Astrocyte (in vitro differentiated cells and primary cell): ENCODE data around the gene MAGEB17. TPM values are rescaled to one million over a fixed set of nuclear protein-coding genes. Genes with fewer than 3 reads are reported as not detected.
"Not testable (repeated sequence)": the region's sequence is repeated elsewhere in the genome, so short reads cannot be mapped to it uniquely, and the experiment has no call there.

Source experiments
- DNase-seq: peaks from one replicate; pipeline ENCODE4 v3.0.0-alpha.2; 2010; ENCODE audit warnings: low read depth
- FAIRE-seq: peaks from 2 replicates; lab custom pipeline; 2011; peaks lifted over from hg19 to GRCh38; lab: Jason Lieb, UNC
- H2AFZ ChIP-seq: 2 replicates; pipeline ENCODE4 v1.6.0; 2012; ENCODE audit warnings: low read depth, low read length, inconsistent platforms
- H3K27ac ChIP-seq: 2 replicates; pipeline ENCODE4 v1.5.1; 2011; ENCODE audit warnings: low read depth, low read length, inconsistent platforms
- H3K27me3 ChIP-seq: 2 replicates; pipeline ENCODE4 v1.6.0; 2011; ENCODE audit warnings: low read length, inconsistent platforms; ENCODE audit not compliant: insufficient read depth
- H3K36me3 ChIP-seq: 2 replicates; pipeline ENCODE4 v1.5.1; 2011; ENCODE audit warnings: low read length, inconsistent platforms; ENCODE audit not compliant: insufficient read depth
- H3K4me1 ChIP-seq: 2 replicates; pipeline ENCODE4 v1.5.1; 2011; ENCODE audit warnings: low read length, inconsistent platforms; ENCODE audit not compliant: insufficient read depth
- H3K4me2 ChIP-seq: 2 replicates; pipeline ENCODE4 v1.6.0; 2012; ENCODE audit warnings: low read length, inconsistent platforms
- H3K4me3 ChIP-seq: 2 replicates; pipeline ENCODE4 v1.5.1; 2011; ENCODE audit warnings: low read depth, mild to moderate bottlenecking, low read length, inconsistent platforms; ENCODE audit not compliant: insufficient read depth
- H3K79me2 ChIP-seq: 2 replicates; pipeline ENCODE4 v1.6.0; 2012; ENCODE audit warnings: mild to moderate bottlenecking, low read length, inconsistent platforms; ENCODE audit not compliant: insufficient read depth
- H3K9ac ChIP-seq: 2 replicates; pipeline ENCODE4 v1.6.0; 2012; ENCODE audit warnings: mild to moderate bottlenecking, low read length, inconsistent platforms
- H3K9me3 ChIP-seq: 2 replicates; pipeline ENCODE4 v1.5.1; 2012; ENCODE audit warnings: low read depth, mild to moderate bottlenecking, low read length, inconsistent platforms; ENCODE audit not compliant: insufficient read depth
- H4K20me1 ChIP-seq: 2 replicates; pipeline ENCODE4 v1.6.0; 2012; ENCODE audit warnings: low read length, inconsistent platforms; ENCODE audit not compliant: insufficient read depth
- H3K27ac Mint-ChIP-seq: one replicate; pipeline ENCODE4 v1.8.0; 2021; ENCODE audit warnings: mild to moderate bottlenecking, mixed read lengths; ENCODE audit not compliant: unreplicated experiment
- H3K27me3 Mint-ChIP-seq: one replicate; pipeline ENCODE4 v1.8.0; 2021; ENCODE audit warnings: low read depth, mixed read lengths; ENCODE audit not compliant: unreplicated experiment
- H3K36me3 Mint-ChIP-seq: one replicate; pipeline ENCODE4 v1.8.0; 2021; ENCODE audit warnings: low read depth, mixed read lengths; ENCODE audit not compliant: unreplicated experiment
- H3K4me1 Mint-ChIP-seq: one replicate; pipeline ENCODE4 v1.8.0; 2021; ENCODE audit warnings: low read depth, mixed read lengths; ENCODE audit not compliant: unreplicated experiment
- H3K4me3 Mint-ChIP-seq: one replicate; pipeline ENCODE4 v1.8.0; 2021; ENCODE audit warnings: mild to moderate bottlenecking, moderate library complexity, mixed read lengths; ENCODE audit not compliant: unreplicated experiment
- H3K9me3 Mint-ChIP-seq: one replicate; pipeline ENCODE4 v1.8.0; 2021; ENCODE audit warnings: mild to moderate bottlenecking, mixed read lengths; ENCODE audit not compliant: unreplicated experiment
- EZH2 ChIP-seq: IDR thresholded peaks from 2 replicates; pipeline ENCODE4 v1.6.1; 2012; ENCODE audit warnings: mild to moderate bottlenecking, low read length, inconsistent platforms; ENCODE audit not compliant: insufficient read depth
- total RNA-seq: library from RNA; stranded (reverse); gene quantifications from 2 replicates; pipeline ENCODE4 v1.2.1, GENCODE V29; 2021
- TF ChIP-seq, protein P1 (sequence below): IDR thresholded peaks from 2 replicates; pipeline ENCODE4 v1.5.1; 2011; ENCODE audit warnings: low read depth, mild to moderate bottlenecking, inconsistent platforms, low read length, moderate library complexity; ENCODE audit not compliant: insufficient read depth

The MAGEB17 gene
- total RNA-seq, 1 donor from 2014 or later = not detected

DNA sequence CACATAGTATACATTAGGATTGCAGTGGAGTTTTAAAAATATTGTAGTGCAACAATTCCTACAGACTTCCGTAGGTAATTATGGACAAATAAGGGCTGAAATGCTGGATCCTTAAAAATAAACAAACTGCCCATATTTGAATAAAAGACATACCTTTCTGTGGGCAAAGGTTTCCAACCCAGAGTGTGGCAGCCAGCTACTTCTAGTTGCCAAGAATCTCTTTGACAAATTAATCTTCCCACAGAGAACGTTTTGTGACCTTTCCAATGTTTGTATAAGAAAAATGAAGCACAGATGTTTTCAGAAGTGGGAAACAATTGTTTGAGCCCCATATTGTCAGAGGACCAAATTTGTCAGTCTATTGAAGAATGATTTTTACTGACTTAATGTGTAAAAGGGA, 22.9 kb upstream of the MAGEB17 start:
- Histone ChIP-seq H3K36me3 (no peaks in the 10 kb centered on the region), H3K79me2 (no peaks in the 10 kb centered on the region), H3K4me1 (no peaks in the 10 kb centered on the region), H3K9me3 (no peaks in the 10 kb centered on the region), H3K27me3 (no peaks in the 10 kb centered on the region), H4K20me1 (no peaks in the 10 kb centered on the region), H3K4me2 (no peak overlapping the region), H3K27ac (no peak overlapping the region), H2AFZ (no peak overlapping the region), H3K9ac (no peak overlapping the region), H3K4me3 (no peak overlapping the region)
- Mint-ChIP-seq H3K36me3 (no peaks in the 10 kb centered on the region), H3K4me1 (no peaks in the 10 kb centered on the region), H3K27me3 (no peaks in the 10 kb centered on the region), H3K27ac (no peak overlapping the region), H3K4me3 (no peak overlapping the region), H3K9me3 (no peaks in the 10 kb centered on the region)
- no peak for FAIRE-seq
- no peak for DNase-seq
- TF ChIP-seq, protein P1, sequence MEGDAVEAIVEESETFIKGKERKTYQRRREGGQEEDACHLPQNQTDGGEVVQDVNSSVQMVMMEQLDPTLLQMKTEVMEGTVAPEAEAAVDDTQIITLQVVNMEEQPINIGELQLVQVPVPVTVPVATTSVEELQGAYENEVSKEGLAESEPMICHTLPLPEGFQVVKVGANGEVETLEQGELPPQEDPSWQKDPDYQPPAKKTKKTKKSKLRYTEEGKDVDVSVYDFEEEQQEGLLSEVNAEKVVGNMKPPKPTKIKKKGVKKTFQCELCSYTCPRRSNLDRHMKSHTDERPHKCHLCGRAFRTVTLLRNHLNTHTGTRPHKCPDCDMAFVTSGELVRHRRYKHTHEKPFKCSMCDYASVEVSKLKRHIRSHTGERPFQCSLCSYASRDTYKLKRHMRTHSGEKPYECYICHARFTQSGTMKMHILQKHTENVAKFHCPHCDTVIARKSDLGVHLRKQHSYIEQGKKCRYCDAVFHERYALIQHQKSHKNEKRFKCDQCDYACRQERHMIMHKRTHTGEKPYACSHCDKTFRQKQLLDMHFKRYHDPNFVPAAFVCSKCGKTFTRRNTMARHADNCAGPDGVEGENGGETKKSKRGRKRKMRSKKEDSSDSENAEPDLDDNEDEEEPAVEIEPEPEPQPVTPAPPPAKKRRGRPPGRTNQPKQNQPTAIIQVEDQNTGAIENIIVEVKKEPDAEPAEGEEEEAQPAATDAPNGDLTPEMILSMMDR = no peak
- no peak for TF ChIP-seq EZH2

DNA sequence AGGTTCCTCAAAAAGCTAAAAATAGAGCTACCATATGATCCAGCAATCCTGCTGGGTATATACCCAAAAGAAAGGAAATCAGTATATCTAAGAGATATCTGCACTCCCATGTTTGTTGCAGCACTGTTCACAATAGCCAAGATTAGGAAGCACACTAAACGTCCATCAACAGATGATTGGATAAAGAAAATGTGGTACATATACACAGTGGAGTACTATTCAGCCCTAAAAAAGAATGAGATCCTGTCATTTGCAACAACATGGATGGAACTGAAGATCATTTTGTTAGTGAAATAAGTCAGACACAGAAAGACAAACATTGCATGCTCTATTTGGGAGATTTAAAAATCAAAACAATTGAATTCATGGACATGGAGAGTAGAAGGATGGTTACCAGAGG, 22.2 kb upstream of the MAGEB17 start:
- H3K9me3 Mint-ChIP-seq, H4K20me1 ChIP-seq, H3K27me3 Mint-ChIP-seq, H3K9me3 ChIP-seq, H3K36me3 ChIP-seq, H3K27me3 ChIP-seq, H3K4me1 Mint-ChIP-seq, H3K4me3 Mint-ChIP-seq, H3K4me2 ChIP-seq, H3K27ac ChIP-seq, DNase-seq, H3K9ac ChIP-seq, H3K4me1 ChIP-seq, H3K79me2 ChIP-seq, H2AFZ ChIP-seq, H3K27ac Mint-ChIP-seq, H3K4me3 ChIP-seq, H3K36me3 Mint-ChIP-seq: not testable (repeated sequence)
- peak; percentile 37 for FAIRE-seq

DNA sequence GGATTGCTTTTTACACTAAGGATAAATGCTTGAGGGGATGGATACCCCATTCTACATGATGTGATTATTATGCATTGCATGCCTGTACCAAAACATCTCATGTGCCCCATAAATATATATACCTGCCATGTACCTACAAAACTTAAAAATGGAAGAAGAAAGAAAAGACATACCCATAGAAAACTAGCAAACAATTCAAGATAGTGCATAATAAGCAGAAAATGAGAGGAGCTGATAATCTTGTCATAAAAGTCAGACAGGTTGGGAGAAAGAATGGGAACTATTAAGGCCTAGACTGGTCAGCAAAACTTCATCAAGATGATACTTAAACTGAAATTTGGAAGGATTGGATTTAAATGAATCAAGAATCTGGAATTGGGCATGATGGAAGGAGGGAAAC, 21.6 kb upstream of the MAGEB17 start:
- H3K4me1 ChIP-seq = no peaks in the 10 kb centered on the region
- no peaks in the 10 kb centered on the region for H3K79me2 ChIP-seq
- no peaks in the 10 kb centered on the region for H3K4me1 Mint-ChIP-seq
- H3K4me3 ChIP-seq = no peak overlapping the region
- DNase-seq = no peak
- H3K9me3 Mint-ChIP-seq = no peaks in the 10 kb centered on the region
- no peaks in the 10 kb centered on the region for H4K20me1 ChIP-seq
- H3K27ac ChIP-seq = no peak overlapping the region
- no peaks in the 10 kb centered on the region for H3K9me3 ChIP-seq
- H3K36me3 Mint-ChIP-seq = no peaks in the 10 kb centered on the region
- no peaks in the 10 kb centered on the region for H3K27me3 ChIP-seq
- H3K4me2 ChIP-seq = no peak overlapping the region
- no peak overlapping the region for H3K4me3 Mint-ChIP-seq
- H2AFZ ChIP-seq = no peak overlapping the region
- no peak overlapping the region for H3K27ac Mint-ChIP-seq
- H3K36me3 ChIP-seq = no peaks in the 10 kb centered on the region
- no peaks in the 10 kb centered on the region for H3K27me3 Mint-ChIP-seq
- no peak overlapping the region for H3K9ac ChIP-seq
- no peak for TF ChIP-seq EZH2
- TF ChIP-seq, protein P1 = no peak
- peak; percentile 26 for FAIRE-seq
